ENCODE results near the gene SLC16A4.

GRCh38 chr1:110338309-110338885 is 52.4 kb downstream of the SLC16A4 start:
- TF ChIP-seq POLR2A (IDR thresholded peaks at IDR 0.05) (peak in 2 of 3 donors; percentile 33 to 57), CTCF (IDR thresholded peaks at IDR 0.05 in 8 of 11, conservative IDR thresholded peaks at IDR 0.05 in 3 of 11) (peak; percentile 55 to 87 (median 76)), POLR2AphosphoS5 (IDR thresholded peaks at IDR 0.05) (peak; percentile 86 to 93 (median 91))

All from spleen (tissue), 7 donors.